Neural progenitor cell (in vitro differentiated cells): ENCODE results near the gene IDS. TPM values are rescaled to one million over a fixed set of nuclear protein-coding genes. Genes with fewer than 3 reads are reported as not detected.

Experiments used
- DNase-seq: peaks from one replicate; pipeline ENCODE4 v3.0.0-alpha.2; 2016; ENCODE audit warnings: low spot score
- H2AFZ ChIP-seq: fragments of 200-600 bp; sonication (generic); replicated peaks from 2 replicates; pipeline ENCODE4 v1.6.1; 2016; ENCODE audit warnings: antibody characterized with exemption
- H3F3A ChIP-seq: fragments of 200-600 bp; sonication (generic); 2 replicates; pipeline ENCODE4 v1.6.1; 2016; ENCODE audit warnings: antibody characterized with exemption, low read depth
- H3K27ac ChIP-seq: fragments of 200-600 bp; sonication (generic); 2 replicates; pipeline ENCODE4 v1.5.1; 2016; ENCODE audit warnings: mild to moderate bottlenecking
- H3K27me3 ChIP-seq: fragments of 200-600 bp; sonication (generic); 2 replicates; pipeline ENCODE4 v1.6.1; 2016; ENCODE audit warnings: mild to moderate bottlenecking, moderate library complexity
- H3K36me3 ChIP-seq: fragments of 200-600 bp; sonication (generic); 2 replicates; pipeline ENCODE4 v1.5.1; 2016
- H3K4me1 ChIP-seq: fragments of 200-600 bp; sonication (generic); 2 replicates; pipeline ENCODE4 v1.6.1; 2016; ENCODE audit warnings: mixed run types
- H3K4me2 ChIP-seq: fragments of 200-600 bp; sonication (generic); 2 replicates; pipeline ENCODE4 v1.6.1; 2016
- H3K4me3 ChIP-seq: fragments of 200-600 bp; sonication (generic); 2 replicates; pipeline ENCODE4 v1.5.1; 2016
- H3K79me2 ChIP-seq: fragments of 200-600 bp; sonication (generic); 2 replicates; pipeline ENCODE4 v1.6.1; 2016; ENCODE audit warnings: low read depth
- H3K9ac ChIP-seq: fragments of 200-600 bp; sonication (generic); 2 replicates; pipeline ENCODE4 v1.6.1; 2016
- H3K9me3 ChIP-seq: fragments of 200-600 bp; sonication (generic); 2 replicates; pipeline ENCODE4 v1.5.1; 2016; ENCODE audit warnings: low read depth
- H4K20me1 ChIP-seq: fragments of 200-600 bp; sonication (generic); 2 replicates; pipeline ENCODE4 v1.6.1; 2016; ENCODE audit warnings: low read depth
- H3K27ac Mint-ChIP-seq: 3 replicates; pipeline ENCODE4 v1.8.0; 2021; ENCODE audit warnings: mixed read lengths
- H3K27me3 Mint-ChIP-seq: 2 replicates; pipeline ENCODE4 v1.8.0; 2022; ENCODE audit warnings: low read depth, mild to moderate bottlenecking, inconsistent platforms, moderate library complexity, mixed read lengths; ENCODE audit not compliant: insufficient read depth
- H3K36me3 Mint-ChIP-seq: 3 replicates; pipeline ENCODE4 v1.8.0; 2021; ENCODE audit warnings: mixed read lengths
- H3K4me1 Mint-ChIP-seq: 3 replicates; pipeline ENCODE4 v1.8.0; 2021; ENCODE audit warnings: mixed read lengths
- H3K4me3 Mint-ChIP-seq: 3 replicates; pipeline ENCODE4 v1.8.0; 2021; ENCODE audit warnings: mild to moderate bottlenecking, moderate library complexity, mixed read lengths
- H3K9me3 Mint-ChIP-seq: 3 replicates; pipeline ENCODE4 v1.8.0; 2020; ENCODE audit warnings: mixed read lengths
- CTCF ChIP-seq: fragments of 200-600 bp; sonication (generic); IDR thresholded peaks from 2 replicates; pipeline ENCODE4 v1.5.1; 2017; ENCODE audit warnings: antibody characterized with exemption, mild to moderate bottlenecking
- EZH2 ChIP-seq: fragments of 200-600 bp; sonication (generic); IDR thresholded peaks from 2 replicates; pipeline ENCODE4 v1.6.1; 2017; ENCODE audit warnings: antibody characterized with exemption, mild to moderate bottlenecking, moderate library complexity
- EZH2phosphoT487 ChIP-seq: fragments of 200-600 bp; sonication (generic); IDR thresholded peaks from 2 replicates; pipeline ENCODE4 v1.6.1; 2017; ENCODE audit warnings: antibody characterized with exemption
- total RNA-seq: library from RNA; depleted of rRNA; stranded (reverse); fragments of >200 nt; gene quantifications from 2 replicates; pipeline ENCODE4 v1.2.3, GENCODE V29; 2015; ENCODE audit warnings: low replicate concordance

Gene IDS
- total RNA-seq, 1 donor from 2014 or later, result 14.5 TPM

GRCh38 chrX:149453030-149453429 lies 52.1 kb downstream of the IDS start:
- no peak overlapping the region for H2AFZ ChIP-seq
- H3K9me3 ChIP-seq, result peaks cover 3% of the 10 kb centered on the region
- no peak overlapping the region for H3K4me3 ChIP-seq
- no peak overlapping the region for H3K27ac Mint-ChIP-seq
- H3K36me3 Mint-ChIP-seq, result no peaks in the 10 kb centered on the region
- no peak overlapping the region for H3K4me3 Mint-ChIP-seq
- no peak overlapping the region for H3K9ac ChIP-seq
- H3K9me3 Mint-ChIP-seq, result peaks cover 7% of the 10 kb centered on the region
- no peaks in the 10 kb centered on the region for H3K79me2 ChIP-seq
- no peaks in the 10 kb centered on the region for H3K4me1 ChIP-seq
- no peak overlapping the region for H3K4me2 ChIP-seq
- H3K36me3 ChIP-seq, result no peaks in the 10 kb centered on the region
- no peak overlapping the region for H3K27ac ChIP-seq
- no peaks in the 10 kb centered on the region for H3F3A ChIP-seq
- DNase-seq, result no peak
- H3K4me1 Mint-ChIP-seq, result no peaks in the 10 kb centered on the region
- H4K20me1 ChIP-seq, result no peaks in the 10 kb centered on the region
- no peaks in the 10 kb centered on the region for H3K27me3 ChIP-seq
- H3K27me3 Mint-ChIP-seq, result no peaks in the 10 kb centered on the region
- TF ChIP-seq EZH2 (no peak), EZH2phosphoT487 (no peak), CTCF (no peak)

GRCh38 chrX:149433451-149433850 lies 71.7 kb downstream of the IDS start:
- Histone ChIP-seq H3K27me3 (no peaks in the 10 kb centered on the region), H2AFZ (no peak overlapping the region), H3K9me3 (peaks cover 3% of the 10 kb centered on the region), H3K27ac (no peak overlapping the region), H3F3A (no peaks in the 10 kb centered on the region), H3K4me2 (no peak overlapping the region), H3K79me2 (no peaks in the 10 kb centered on the region), H3K9ac (no peak overlapping the region), H3K4me1 (no peaks in the 10 kb centered on the region), H3K4me3 (no peak overlapping the region), H4K20me1 (no peaks in the 10 kb centered on the region), H3K36me3 (no peaks in the 10 kb centered on the region)
- Mint-ChIP-seq H3K9me3 (peaks cover 7% of the 10 kb centered on the region), H3K4me1 (no peaks in the 10 kb centered on the region), H3K36me3 (no peaks in the 10 kb centered on the region), H3K27ac (no peak overlapping the region), H3K27me3 (no peaks in the 10 kb centered on the region), H3K4me3 (no peak overlapping the region)
- TF ChIP-seq CTCF (no peak), EZH2 (no peak), EZH2phosphoT487 (no peak)
- DNase-seq, result no peak

- Histone ChIP-seq H3K79me2 (no peaks in the 10 kb centered on the region), H3K4me2 (no peak overlapping the region), H3K9me3 (peaks cover 3% of the 10 kb centered on the region), H3K36me3 (no peaks in the 10 kb centered on the region), H3K27ac (no peak overlapping the region), H3K4me1 (no peaks in the 10 kb centered on the region), H3K9ac (no peak overlapping the region), H3K27me3 (no peaks in the 10 kb centered on the region), H3F3A (no peaks in the 10 kb centered on the region), H3K4me3 (no peak overlapping the region), H4K20me1 (no peaks in the 10 kb centered on the region), H2AFZ (no peak overlapping the region)
- no peaks in the 10 kb centered on the region for H3K36me3 Mint-ChIP-seq
- H3K27ac Mint-ChIP-seq, result no peak overlapping the region
- H3K4me3 Mint-ChIP-seq, result no peak overlapping the region
- no peaks in the 10 kb centered on the region for H3K27me3 Mint-ChIP-seq
- no peaks in the 10 kb centered on the region for H3K4me1 Mint-ChIP-seq
- no peak for DNase-seq
- TF ChIP-seq EZH2phosphoT487 (no peak), EZH2 (no peak), CTCF (no peak)
- peaks cover 7% of the 10 kb centered on the region for H3K9me3 Mint-ChIP-seq
Observed at GRCh38 chrX:149433051-149433450, 72.1 kb downstream of the IDS start.

Other genes starting within 250 kb of the IDS start
- gene EOLA1, start 35.7 kb upstream of the IDS start, total RNA-seq, result 3.5 and 7.5 TPM in 2 replicates
- gene HSFX3, start 44.6 kb upstream of the IDS start, total RNA-seq, result not detected in 2 replicates
- gene MAGEA9B, start 82.2 kb upstream of the IDS start, total RNA-seq, result not detected in 2 replicates
- gene HSFX2, start 90.0 kb upstream of the IDS start, total RNA-seq, result 0.56 and 0.77 TPM in 2 replicates
- gene TMEM185A, start 126.5 kb upstream of the IDS start, total RNA-seq, result 15.8 and 16.3 TPM in 2 replicates
- gene MAGEA11, start 206.8 kb upstream of the IDS start, total RNA-seq, result not detected in 2 replicates